NCI-H526 treated with DMSO at 0.1 percent for 48 hours (cell line): ENCODE results near the gene FNIP2.
"Not testable (repeated sequence)": the region's sequence is repeated elsewhere in the genome, so short reads cannot be mapped to it uniquely, and the experiment has no call there.

Source experiments
- DNase-seq: peaks from one replicate; lab custom pipeline; 2025; lab: John Stamatoyannopoulos, UW

The FNIP2 gene

GRCh38 chr4:158870626-158871334, 102.0 kb downstream of the FNIP2 start:
- DNase-seq = no peak

DNA sequence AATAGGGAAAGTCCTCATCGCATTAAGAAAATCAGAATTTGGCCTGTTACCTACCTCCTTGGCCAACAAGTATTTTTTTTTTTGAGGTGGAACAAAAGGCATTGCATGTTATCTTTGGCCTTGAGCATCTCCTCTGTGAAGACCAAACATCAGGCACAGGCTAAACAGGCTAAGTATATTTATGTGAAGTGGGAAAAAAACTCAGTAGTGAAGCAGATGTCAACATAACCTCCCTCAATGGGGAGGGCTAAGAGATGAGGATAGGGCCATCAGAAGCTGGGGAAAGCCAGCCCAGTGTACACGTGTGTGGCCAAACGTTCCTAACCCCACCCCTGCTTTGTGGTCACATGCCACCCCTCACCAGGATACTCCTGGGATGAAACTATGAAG, 102.5 kb downstream of the FNIP2 start:
- DNase-seq = no peak

DNA sequence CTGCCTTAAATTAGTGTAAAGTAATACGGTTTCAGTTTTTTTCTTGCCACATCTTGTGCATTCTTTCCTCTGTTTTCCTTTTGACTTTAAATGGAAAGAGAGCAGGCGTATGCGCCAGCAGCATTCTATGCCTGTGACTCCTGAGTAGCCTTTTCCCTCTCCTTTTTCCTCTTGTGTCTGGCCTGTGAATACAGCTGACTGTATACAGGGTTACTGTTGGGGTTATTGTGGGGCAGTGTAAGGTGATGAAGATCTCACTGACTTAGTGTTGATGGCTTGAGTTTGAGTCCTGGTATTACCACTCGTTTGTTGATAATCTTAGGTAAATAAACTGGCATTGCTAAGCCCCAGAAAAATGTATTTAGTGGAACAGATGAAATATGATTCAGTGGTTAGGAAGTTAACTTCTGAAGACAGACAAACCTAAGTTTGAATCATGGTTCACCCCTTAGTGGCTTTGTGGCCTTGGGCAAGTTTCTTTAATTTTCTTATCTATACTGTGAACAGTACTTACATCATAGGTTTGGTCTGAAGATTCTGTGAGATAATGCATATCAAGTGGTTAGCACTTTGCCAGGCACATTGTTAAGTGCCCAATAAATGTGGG, 105.1 kb downstream of the FNIP2 start:
- no peak for DNase-seq

GRCh38 chr4:158875026-158875425, 106.2 kb downstream of the FNIP2 start:
- DNase-seq = no peak

DNA sequence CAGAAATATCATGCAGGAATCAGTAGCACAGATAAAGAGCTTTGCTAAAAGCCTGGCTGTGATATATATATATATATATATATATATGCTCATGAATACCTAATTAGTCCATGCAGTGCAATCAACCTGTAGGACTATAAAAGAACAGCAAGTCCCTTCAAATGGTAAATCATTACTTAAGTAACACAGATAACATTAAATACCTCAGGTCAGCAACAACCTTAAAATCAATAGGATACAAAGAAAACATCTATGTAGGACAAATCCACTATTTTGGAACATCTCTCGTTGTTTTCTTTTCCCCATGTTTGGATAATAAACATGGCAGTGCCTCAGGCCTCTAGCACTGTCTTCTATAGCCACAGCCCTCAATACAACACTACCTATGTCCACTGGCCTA, 106.6 kb downstream of the FNIP2 start:
- no peak for DNase-seq

- no peak for DNase-seq
These were observed 108.2 kb downstream of the FNIP2 start for GRCh38 chr4:158877069-158877468.

DNA sequence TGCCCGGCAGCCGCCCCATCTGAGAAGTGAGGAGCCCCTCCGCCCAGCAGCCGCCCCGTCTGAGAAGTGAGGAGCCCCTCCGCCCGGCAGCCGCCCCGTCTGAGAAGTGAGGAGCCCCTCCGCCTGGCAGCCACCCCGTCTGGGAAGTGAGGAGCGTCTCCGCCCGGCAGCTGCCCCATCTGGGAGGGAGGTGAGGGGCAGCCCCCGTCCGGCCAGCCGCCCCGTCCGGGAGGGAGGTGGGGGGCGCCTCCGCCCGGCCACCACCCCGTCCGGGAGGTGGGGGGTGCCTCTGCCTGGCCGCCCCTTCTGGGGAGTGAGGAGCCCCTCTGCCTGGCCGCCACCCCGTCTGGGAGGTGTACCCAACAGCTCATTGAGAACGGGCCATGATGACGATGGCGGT, 113.3 kb downstream of the FNIP2 start:
- DNase-seq = not testable (repeated sequence)

- no peak for DNase-seq
These were observed 115.5 kb downstream of the FNIP2 start for GRCh38 chr4:158884280-158884679.

DNA sequence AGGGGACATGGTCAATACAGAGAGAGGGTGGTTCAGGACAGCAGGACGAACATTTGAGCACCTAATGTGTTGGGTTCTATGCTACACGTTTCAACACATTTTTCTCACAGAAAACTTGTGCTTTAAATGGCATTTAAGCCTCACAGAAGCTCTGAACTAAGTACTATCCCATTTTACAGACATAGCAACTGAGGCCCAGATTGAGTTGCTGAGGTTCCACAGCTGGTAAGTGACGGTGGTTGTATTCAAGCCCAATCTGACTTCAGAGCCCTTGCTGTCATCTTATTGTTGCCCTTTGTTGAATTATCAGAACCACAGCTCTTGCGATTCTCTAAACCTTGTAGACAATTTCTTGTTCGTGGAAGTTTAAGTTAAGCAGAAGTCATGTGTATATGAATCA, 116.7 kb downstream of the FNIP2 start:
- no peak for DNase-seq

DNA sequence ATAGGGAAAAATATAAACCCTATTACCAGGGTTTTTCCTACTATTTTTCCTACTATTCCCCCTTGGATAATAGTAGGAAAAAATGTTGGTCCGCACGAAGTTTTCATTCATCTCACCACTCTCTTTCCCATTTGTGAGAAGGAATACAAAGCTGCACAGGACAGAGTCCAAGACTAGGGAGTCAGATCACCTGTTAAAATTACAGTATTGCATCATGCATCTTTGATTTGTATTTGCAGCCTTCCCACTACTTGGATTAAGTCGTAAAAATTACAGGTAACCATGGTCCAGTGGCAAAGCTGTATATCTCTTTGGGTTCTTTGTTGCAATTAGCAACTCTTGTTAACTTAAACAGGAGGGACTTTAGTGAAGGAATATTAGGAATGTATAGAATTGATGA, 121.5 kb downstream of the FNIP2 start:
- DNase-seq = no peak

GRCh38 chr4:158891256-158891655, 122.4 kb downstream of the FNIP2 start:
- no peak for DNase-seq

GRCh38 chr4:158894826-158895225, 126.0 kb downstream of the FNIP2 start:
- DNase-seq = no peak

DNA sequence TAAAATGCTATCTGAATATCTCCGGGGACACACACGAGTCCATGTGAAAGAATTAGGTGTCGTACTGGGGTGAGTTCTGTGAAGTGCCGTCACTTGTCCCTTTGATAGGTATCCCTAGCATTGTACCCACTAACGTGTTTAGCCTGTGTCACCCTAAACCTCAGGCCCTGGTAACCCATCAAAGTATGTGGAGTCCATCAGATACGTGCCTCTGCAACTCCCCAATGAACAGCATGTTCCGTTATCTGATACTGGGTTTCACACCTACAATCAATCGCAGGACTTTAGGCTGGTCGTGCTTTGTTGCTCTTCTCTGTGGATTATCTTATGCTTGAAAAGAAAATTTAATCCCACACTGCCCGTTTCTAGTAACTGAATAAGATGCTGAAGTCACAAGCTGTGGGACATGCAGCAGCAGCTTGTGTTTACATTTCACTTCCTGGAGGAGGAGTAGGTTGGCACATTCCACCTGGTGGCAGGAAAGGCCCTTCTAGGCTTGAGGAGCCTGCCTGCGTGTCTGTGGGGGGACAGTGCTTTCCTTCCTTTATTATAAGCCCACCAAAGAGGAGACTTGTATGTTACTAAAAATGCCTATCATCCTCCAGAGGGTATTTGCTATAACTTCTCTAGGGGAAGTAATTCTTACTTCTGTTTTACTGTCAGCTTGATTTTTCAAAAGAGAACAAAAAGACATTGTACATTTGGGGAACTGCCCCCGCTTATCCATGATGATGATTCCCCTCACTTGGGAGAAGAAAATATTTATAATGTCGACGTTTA, 127.2 kb downstream of the FNIP2 start:
- DNase-seq = no peak

DNA sequence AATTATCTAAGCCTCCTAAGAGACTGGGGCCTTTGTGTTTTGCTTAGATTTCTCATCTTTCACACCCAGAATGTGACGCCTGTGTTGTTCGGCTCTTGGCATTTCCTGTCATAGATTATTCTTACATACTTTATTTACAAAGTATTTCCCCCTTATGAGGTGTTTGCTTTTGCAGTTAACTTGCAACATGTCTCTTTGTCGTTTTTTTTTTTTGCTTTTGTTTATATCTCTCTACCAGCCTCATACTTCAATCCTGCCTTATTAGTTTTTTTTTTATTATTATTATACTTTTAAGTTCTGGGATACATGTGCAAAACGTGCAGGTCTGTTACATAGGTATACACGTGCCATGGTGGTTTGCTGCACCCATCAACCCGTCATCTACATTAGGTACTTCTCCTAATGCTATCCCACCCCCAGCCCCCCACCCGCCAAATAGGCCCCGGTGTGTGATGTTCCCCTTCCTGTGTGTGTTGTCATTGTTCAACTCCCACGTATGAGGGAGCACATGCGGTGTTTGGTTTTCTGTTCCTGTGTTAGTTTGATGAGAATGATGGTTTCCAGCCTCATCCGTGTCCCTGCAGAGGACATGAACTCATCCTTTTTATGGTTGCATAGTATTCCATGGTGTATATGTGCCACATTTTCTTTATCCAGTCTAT, 127.9 kb downstream of the FNIP2 start:
- not testable (repeated sequence) for DNase-seq

DNA sequence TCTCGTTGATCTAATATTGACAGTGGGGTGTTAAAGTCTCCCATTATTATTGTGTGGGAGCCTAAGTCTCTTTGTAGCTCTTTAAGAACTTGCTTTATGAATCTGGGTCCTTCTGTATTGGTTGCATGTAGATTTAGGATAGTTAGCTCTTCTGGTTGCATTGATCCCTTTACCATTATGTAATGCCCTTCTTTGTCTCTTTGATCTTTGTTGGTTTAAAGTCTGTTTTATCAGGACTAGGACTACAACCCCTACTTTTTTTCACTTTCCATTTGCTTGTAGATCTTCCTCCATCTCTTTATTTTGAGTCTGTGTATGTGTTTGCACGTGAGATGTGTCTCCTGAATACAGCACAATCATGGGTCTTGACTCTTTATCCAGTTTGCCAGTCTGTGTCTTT, 131.6 kb downstream of the FNIP2 start:
- not testable (repeated sequence) for DNase-seq

- peak; percentile 17 for DNase-seq
These were observed 133.7 kb downstream of the FNIP2 start for GRCh38 chr4:158902280-158903078.

DNA sequence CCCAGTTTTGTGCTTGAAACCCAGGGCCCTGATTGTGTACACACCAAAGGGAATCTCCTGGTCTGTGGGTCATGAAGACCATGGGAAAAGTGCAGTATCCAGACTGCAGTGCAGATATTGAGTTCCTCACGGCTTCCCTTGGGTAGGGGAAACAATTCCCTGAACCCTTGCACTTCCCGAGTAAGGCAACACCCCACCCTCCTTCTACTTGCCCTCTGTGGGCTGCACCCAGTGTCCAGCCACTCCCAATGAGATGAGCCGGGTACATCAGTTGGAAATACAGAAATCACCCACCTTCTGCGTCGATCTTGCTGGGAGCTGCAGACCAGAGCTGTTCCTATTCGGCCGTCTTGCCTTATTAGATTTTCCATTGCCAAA, 134.2 kb downstream of the FNIP2 start:
- no peak for DNase-seq

GRCh38 chr4:158903472-158904043, 134.7 kb downstream of the FNIP2 start:
- no peak for DNase-seq

- DNase-seq = no peak
These were observed 136.0 kb downstream of the FNIP2 start for GRCh38 chr4:158904815-158905214.

GRCh38 chr4:158906073-158906472, 137.2 kb downstream of the FNIP2 start:
- DNase-seq = no peak

GRCh38 chr4:158912390-158912789, 143.6 kb downstream of the FNIP2 start:
- no peak for DNase-seq

DNA sequence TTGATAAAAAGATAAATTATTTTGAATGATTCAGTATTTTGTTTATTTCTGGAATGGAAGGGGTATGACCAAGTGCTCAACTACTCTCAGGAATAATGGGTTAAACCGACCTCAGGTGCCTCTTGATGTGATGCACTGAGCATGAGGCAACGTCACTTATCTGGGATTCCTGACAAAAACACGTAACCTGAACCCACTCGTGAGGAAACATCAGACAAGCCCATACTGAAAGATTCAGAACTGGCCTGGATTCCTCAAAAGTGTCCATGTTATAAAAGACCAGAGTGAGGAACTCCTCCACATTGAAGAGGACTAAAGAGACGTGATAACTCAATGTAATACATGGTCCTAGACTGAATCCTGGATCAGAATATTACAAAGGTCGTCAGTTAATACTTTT, 144.0 kb downstream of the FNIP2 start:
- DNase-seq = no peak
